DOHH2 (cell line): ENCODE data around the gene ZBTB43.

Experiments used
- H3F3A ChIP-seq: fragments of 200-600 bp; sonication (generic), shearing (Covaris generic); 2 replicates; pipeline ENCODE4 v1.6.0; 2016; ENCODE audit warnings: antibody characterized with exemption, mild to moderate bottlenecking; ENCODE audit not compliant: control insufficient read depth, insufficient read depth
- H3K27ac ChIP-seq: fragments of 200-600 bp; sonication (generic); 2 replicates; pipeline ENCODE4 v1.5.1; 2014; ENCODE audit warnings: low read depth, mild to moderate bottlenecking, low read length, moderate library complexity
- H3K27me3 ChIP-seq: fragments of 200-600 bp; sonication (generic); 2 replicates; pipeline ENCODE4 v1.6.1; 2014; ENCODE audit warnings: mild to moderate bottlenecking, low read length, mixed read lengths; ENCODE audit not compliant: control insufficient read depth
- H3K36me3 ChIP-seq: fragments of 200-600 bp; sonication (generic); 2 replicates; pipeline ENCODE4 v1.6.1; 2014; ENCODE audit warnings: mild to moderate bottlenecking, low read length, moderate library complexity, mixed read lengths; ENCODE audit not compliant: control insufficient read depth
- H3K4me1 ChIP-seq: fragments of 200-600 bp; sonication (generic); 2 replicates; pipeline ENCODE4 v1.6.1; 2014; ENCODE audit warnings: mild to moderate bottlenecking, low read length, mixed read lengths; ENCODE audit not compliant: control insufficient read depth
- H3K4me2 ChIP-seq: fragments of 200-600 bp; sonication (generic); 2 replicates; pipeline ENCODE4 v1.6.0; 2014; ENCODE audit warnings: mild to moderate bottlenecking, low read length, moderate library complexity
- H3K4me3 ChIP-seq: fragments of 200-600 bp; sonication (generic); 2 replicates; pipeline ENCODE4 v1.5.1; 2014; ENCODE audit warnings: mild to moderate bottlenecking, low read length, mixed read lengths
- H3K79me2 ChIP-seq: fragments of 200-600 bp; sonication (generic); 2 replicates; pipeline ENCODE4 v1.6.1; 2014; ENCODE audit warnings: mild to moderate bottlenecking, low read length, mixed read lengths; ENCODE audit not compliant: control insufficient read depth
- H3K9me2 ChIP-seq: fragments of 200-600 bp; sonication (generic); replicated peaks from 2 replicates; pipeline ENCODE4 v1.6.1; 2014; ENCODE audit warnings: mild to moderate bottlenecking, low read length, mixed read lengths; ENCODE audit not compliant: control insufficient read depth
- H3K9me3 ChIP-seq: fragments of 200-600 bp; sonication (generic); 2 replicates; pipeline ENCODE4 v1.6.1; 2014; ENCODE audit warnings: antibody characterized with exemption, low read length, mixed read lengths; ENCODE audit not compliant: control insufficient read depth, insufficient read depth
- H4K20me1 ChIP-seq: fragments of 200-600 bp; sonication (generic); 2 replicates; pipeline ENCODE4 v1.6.0; 2014; ENCODE audit warnings: low read depth, mild to moderate bottlenecking, antibody characterized with exemption, low read length, moderate library complexity; ENCODE audit not compliant: control insufficient read depth, insufficient read depth
- CTCF ChIP-seq: fragments of 200-600 bp; sonication (generic); IDR thresholded peaks from one replicate; pipeline ENCODE4 v1.5.1; 2014; ENCODE audit warnings: antibody characterized with exemption, mild to moderate bottlenecking, low read depth, low read length; ENCODE audit not compliant: poor library complexity, severe bottlenecking
- EZH2phosphoT487 ChIP-seq: fragments of 200-600 bp; sonication (generic); IDR thresholded peaks from 2 replicates; pipeline ENCODE4 v1.6.1; 2017; ENCODE audit warnings: borderline replicate concordance, mild to moderate bottlenecking, antibody characterized with exemption, low read length, moderate library complexity, mixed read lengths

The ZBTB43 gene

GRCh38 chr9:126852086-126852688 lies 47.3 kb downstream of the ZBTB43 start:
- no peaks in the 10 kb centered on the region for H3K9me2 ChIP-seq
- no peak overlapping the region for H3K4me3 ChIP-seq
- no peaks in the 10 kb centered on the region for H4K20me1 ChIP-seq
- H3K4me1 ChIP-seq: peaks cover 5% of the 10 kb centered on the region
- H3K79me2 ChIP-seq: no peaks in the 10 kb centered on the region
- H3K4me2 ChIP-seq: no peak overlapping the region
- H3F3A ChIP-seq: no peaks in the 10 kb centered on the region
- H3K27me3 ChIP-seq: peaks cover 40% of the 10 kb centered on the region
- TF ChIP-seq CTCF (no peak), EZH2phosphoT487 (no peak)
- H3K9me3 ChIP-seq: no peaks in the 10 kb centered on the region
- no peak overlapping the region for H3K27ac ChIP-seq
- H3K36me3 ChIP-seq: no peaks in the 10 kb centered on the region

GRCh38 chr9:126853667-126854066 lies 48.8 kb downstream of the ZBTB43 start:
- Histone ChIP-seq H3K27ac (no peak overlapping the region), H3K79me2 (no peaks in the 10 kb centered on the region), H3K9me2 (no peaks in the 10 kb centered on the region), H3K9me3 (no peaks in the 10 kb centered on the region), H3F3A (no peaks in the 10 kb centered on the region), H3K36me3 (no peaks in the 10 kb centered on the region), H3K4me1 (no peaks in the 10 kb centered on the region), H3K4me3 (no peak overlapping the region), H4K20me1 (no peaks in the 10 kb centered on the region), H3K27me3 (peaks cover 42% of the 10 kb centered on the region), H3K4me2 (no peak overlapping the region)
- TF ChIP-seq CTCF: no peak
- no peak for TF ChIP-seq EZH2phosphoT487

GRCh38 chr9:126854734-126855133 lies 49.9 kb downstream of the ZBTB43 start:
- Histone ChIP-seq H3K36me3 (no peaks in the 10 kb centered on the region), H3K79me2 (no peaks in the 10 kb centered on the region), H3K9me3 (no peaks in the 10 kb centered on the region), H4K20me1 (no peaks in the 10 kb centered on the region), H3K27ac (no peak overlapping the region), H3K4me3 (no peak overlapping the region), H3K4me2 (no peak overlapping the region), H3K9me2 (no peaks in the 10 kb centered on the region), H3K27me3 (peaks cover 44% of the 10 kb centered on the region), H3F3A (no peaks in the 10 kb centered on the region), H3K4me1 (peaks cover 6% of the 10 kb centered on the region)
- TF ChIP-seq CTCF: no peak
- no peak for TF ChIP-seq EZH2phosphoT487
